Activated naive CD8-positive, alpha-beta T cell (primary cell): ENCODE measurements around the gene TTC21A.
"Not testable (repeated sequence)": the region's sequence is repeated elsewhere in the genome, so short reads cannot be mapped to it uniquely, and the experiment has no call there.

Experiments used
- H3K27ac Mint-ChIP-seq: one replicate; pipeline ENCODE4 v1.8.0; 2021; ENCODE audit warnings: mixed read lengths
- H3K27me3 Mint-ChIP-seq: one replicate; pipeline ENCODE4 v1.8.0; 2021; ENCODE audit warnings: mixed read lengths
- H3K36me3 Mint-ChIP-seq: one replicate; pipeline ENCODE4 v1.8.0; 2021; ENCODE audit warnings: mixed read lengths
- H3K4me1 Mint-ChIP-seq: one replicate; pipeline ENCODE4 v1.8.0; 2021; ENCODE audit warnings: low read depth, mixed read lengths
- H3K4me3 Mint-ChIP-seq: one replicate; pipeline ENCODE4 v1.8.0; 2021; ENCODE audit warnings: mild to moderate bottlenecking, mixed read lengths
- H3K9me3 Mint-ChIP-seq: one replicate; pipeline ENCODE4 v1.8.0; 2021; ENCODE audit warnings: low read depth, mixed read lengths

The TTC21A gene

GRCh38 chr3:39156421-39156820 lies 48.9 kb downstream of the TTC21A start:
- Mint-ChIP-seq H3K4me1 (peaks cover 28% of the 10 kb centered on the region), H3K4me3 (no peak overlapping the region), H3K36me3 (peaks cover 10% of the 10 kb centered on the region), H3K9me3 (no peaks in the 10 kb centered on the region), H3K27ac (no peak overlapping the region), H3K27me3 (no peaks in the 10 kb centered on the region)

DNA sequence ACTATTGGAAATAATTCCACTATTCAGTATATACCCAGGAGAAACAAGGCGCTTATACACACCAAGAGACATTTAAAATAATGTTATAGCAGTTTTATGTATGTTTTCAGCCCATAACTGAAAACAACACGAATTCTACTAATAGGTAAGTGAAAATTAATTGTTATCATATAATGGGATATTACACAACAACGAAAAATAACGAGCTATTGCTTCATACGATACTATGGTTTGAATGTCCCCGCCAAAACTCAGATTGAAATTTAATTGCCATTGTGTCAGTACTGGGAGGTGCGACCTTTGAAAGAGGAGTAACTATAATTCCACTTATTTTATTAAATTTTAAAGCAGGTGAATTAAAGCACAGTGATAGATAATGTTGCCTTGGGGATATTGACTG lies 49.9 kb downstream of the TTC21A start:
- peaks cover 3% of the 10 kb centered on the region for H3K36me3 Mint-ChIP-seq
- H3K27ac Mint-ChIP-seq = no peak overlapping the region
- no peaks in the 10 kb centered on the region for H3K27me3 Mint-ChIP-seq
- no peaks in the 10 kb centered on the region for H3K9me3 Mint-ChIP-seq
- no peak overlapping the region for H3K4me3 Mint-ChIP-seq
- H3K4me1 Mint-ChIP-seq = peaks cover 21% of the 10 kb centered on the region

DNA sequence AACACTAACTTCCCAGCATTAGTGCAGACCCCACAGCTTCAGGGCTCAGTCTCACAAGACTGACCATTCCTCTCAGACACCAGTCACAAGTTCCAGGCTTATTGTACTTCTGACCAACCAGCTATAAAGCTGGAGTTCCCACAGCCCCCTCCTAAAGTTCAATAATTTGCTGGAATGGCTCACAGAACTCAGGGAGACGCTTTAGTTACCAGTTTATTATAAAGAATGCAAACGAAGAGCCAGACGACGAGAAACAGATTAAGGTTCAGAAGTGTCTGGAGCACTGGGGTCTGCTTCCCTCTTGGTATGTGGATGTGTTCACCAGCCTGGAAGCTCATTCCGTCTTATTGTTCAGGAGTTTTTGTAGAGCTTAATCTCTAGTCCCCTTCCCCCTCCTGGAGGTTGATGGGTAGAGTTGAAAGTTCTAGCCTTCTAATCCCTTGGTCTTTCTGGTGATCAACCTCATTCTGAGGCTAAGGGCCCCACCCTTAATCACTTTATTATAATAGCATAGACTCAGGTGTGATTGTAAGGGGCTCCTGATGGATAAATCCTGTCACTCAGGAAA lies 50.8 kb downstream of the TTC21A start:
- Mint-ChIP-seq H3K4me1 (peaks cover 18% of the 10 kb centered on the region), H3K27me3 (no peaks in the 10 kb centered on the region), H3K4me3 (no peak overlapping the region), H3K27ac (no peak overlapping the region), H3K36me3 (no peaks in the 10 kb centered on the region), H3K9me3 (no peaks in the 10 kb centered on the region)

- no peaks in the 10 kb centered on the region for H3K27me3 Mint-ChIP-seq
- no peak overlapping the region for H3K27ac Mint-ChIP-seq
- peaks cover 7% of the 10 kb centered on the region for H3K4me1 Mint-ChIP-seq
- no peaks in the 10 kb centered on the region for H3K9me3 Mint-ChIP-seq
- no peaks in the 10 kb centered on the region for H3K36me3 Mint-ChIP-seq
- H3K4me3 Mint-ChIP-seq = no peak overlapping the region
Observed at GRCh38 chr3:39164414-39164813, 56.9 kb downstream of the TTC21A start.

DNA sequence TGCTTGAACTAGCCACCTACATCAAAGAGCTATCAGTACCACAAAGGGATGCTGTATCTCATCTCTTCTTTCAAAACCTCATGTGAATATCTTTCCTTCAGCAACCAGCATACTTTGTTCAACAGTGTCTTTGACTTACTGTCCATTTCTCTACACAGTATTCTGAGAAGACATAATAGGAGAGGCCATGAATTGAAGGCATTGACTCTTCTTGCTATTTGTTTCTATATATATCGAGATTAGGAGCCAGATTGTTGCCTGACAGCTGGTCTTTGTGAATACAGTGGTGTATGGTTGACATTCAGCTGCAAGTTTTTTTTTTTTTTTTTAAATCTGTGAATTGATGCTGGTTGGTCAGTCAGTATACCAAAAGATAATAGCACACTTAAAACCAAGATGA lies 58.0 kb downstream of the TTC21A start:
- peaks cover 7% of the 10 kb centered on the region for H3K4me1 Mint-ChIP-seq
- H3K27me3 Mint-ChIP-seq = no peaks in the 10 kb centered on the region
- H3K9me3 Mint-ChIP-seq = no peaks in the 10 kb centered on the region
- H3K27ac Mint-ChIP-seq = no peak overlapping the region
- H3K36me3 Mint-ChIP-seq = no peaks in the 10 kb centered on the region
- H3K4me3 Mint-ChIP-seq = no peak overlapping the region

GRCh38 chr3:39166134-39166710 lies 58.7 kb downstream of the TTC21A start:
- no peaks in the 10 kb centered on the region for H3K36me3 Mint-ChIP-seq
- H3K9me3 Mint-ChIP-seq = no peaks in the 10 kb centered on the region
- H3K4me3 Mint-ChIP-seq = no peak overlapping the region
- no peaks in the 10 kb centered on the region for H3K27me3 Mint-ChIP-seq
- H3K27ac Mint-ChIP-seq = no peak overlapping the region
- peaks cover 7% of the 10 kb centered on the region for H3K4me1 Mint-ChIP-seq

DNA sequence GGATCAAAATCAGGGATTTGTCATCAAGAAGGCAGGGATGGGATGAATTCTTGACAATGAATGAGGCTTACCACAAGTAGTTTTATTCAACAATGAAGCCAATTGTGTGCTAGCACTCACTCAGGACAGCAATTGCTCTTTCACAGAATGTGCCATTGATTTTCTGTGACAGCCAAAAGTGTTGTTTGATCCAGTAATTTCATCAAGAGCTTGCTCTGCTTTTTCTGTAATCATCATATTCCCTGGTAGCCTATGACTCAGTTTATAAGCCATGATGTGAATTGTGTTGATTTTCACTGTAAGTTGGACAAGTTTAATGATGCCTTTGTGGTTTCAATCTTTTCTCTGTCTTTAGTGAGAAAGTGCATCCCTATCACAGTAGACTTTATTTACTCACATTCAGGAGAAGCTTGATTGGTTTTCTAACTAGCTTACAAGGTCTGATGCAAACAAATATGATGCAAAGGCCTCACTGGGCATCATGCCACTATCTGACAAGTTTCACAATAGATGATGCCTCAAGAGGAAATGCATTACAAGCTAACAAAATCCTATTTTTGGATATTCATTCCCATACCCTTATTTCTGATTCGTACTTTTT lies 59.6 kb downstream of the TTC21A start:
- no peaks in the 10 kb centered on the region for H3K27me3 Mint-ChIP-seq
- no peak overlapping the region for H3K4me3 Mint-ChIP-seq
- peaks cover 7% of the 10 kb centered on the region for H3K4me1 Mint-ChIP-seq
- no peaks in the 10 kb centered on the region for H3K36me3 Mint-ChIP-seq
- H3K27ac Mint-ChIP-seq = no peak overlapping the region
- H3K9me3 Mint-ChIP-seq = no peaks in the 10 kb centered on the region

DNA sequence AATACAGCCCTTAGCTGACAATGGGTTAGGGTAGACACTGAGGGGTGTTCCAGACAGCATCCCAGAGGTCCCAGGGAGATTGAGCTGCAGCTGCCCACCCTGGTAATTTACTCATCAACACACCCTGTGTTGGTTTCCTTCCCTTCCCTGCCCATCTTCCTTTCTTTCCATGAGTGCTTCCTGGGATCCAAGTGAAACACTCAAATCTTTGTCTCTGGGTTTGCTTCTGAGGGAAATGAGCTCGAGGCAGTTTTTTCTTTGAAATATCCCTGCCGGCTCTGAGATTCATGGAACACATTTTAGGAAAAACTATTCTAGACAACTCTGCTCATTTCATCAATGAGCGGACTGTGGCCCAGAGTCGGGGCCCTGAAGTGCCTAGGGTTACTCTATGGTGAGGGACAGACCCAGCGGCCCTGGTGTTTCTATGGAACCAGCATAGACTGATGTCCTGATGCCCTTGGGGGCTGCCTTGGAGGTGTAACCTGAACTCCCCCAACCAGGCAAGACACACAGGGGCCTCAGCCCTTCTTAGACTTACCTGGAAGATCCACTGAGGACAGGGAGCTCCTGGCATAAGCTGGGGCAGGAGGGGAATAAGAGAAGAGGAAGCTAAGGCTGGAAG lies 60.8 kb downstream of the TTC21A start:
- Mint-ChIP-seq H3K36me3 (no peaks in the 10 kb centered on the region), H3K9me3 (no peaks in the 10 kb centered on the region), H3K4me1 (peaks cover 7% of the 10 kb centered on the region), H3K27me3 (no peaks in the 10 kb centered on the region), H3K4me3 (no peak overlapping the region), H3K27ac (no peak overlapping the region)

- peaks cover 7% of the 10 kb centered on the region for H3K4me1 Mint-ChIP-seq
Observed at GRCh38 chr3:39169712-39170111, 62.2 kb downstream of the TTC21A start.

GRCh38 chr3:39170461-39170860 lies 63.0 kb downstream of the TTC21A start:
- H3K4me1 Mint-ChIP-seq = peaks cover 7% of the 10 kb centered on the region
- H3K27me3 Mint-ChIP-seq = no peaks in the 10 kb centered on the region
- no peak overlapping the region for H3K27ac Mint-ChIP-seq
- H3K9me3 Mint-ChIP-seq = no peaks in the 10 kb centered on the region
- no peaks in the 10 kb centered on the region for H3K36me3 Mint-ChIP-seq
- no peak overlapping the region for H3K4me3 Mint-ChIP-seq

More at GRCh38 chr3:39169712-39170111, 62.2 kb downstream of the TTC21A start:
- H3K27me3 Mint-ChIP-seq = no peaks in the 10 kb centered on the region
- H3K36me3 Mint-ChIP-seq = no peaks in the 10 kb centered on the region
- no peak overlapping the region for H3K4me3 Mint-ChIP-seq
- H3K9me3 Mint-ChIP-seq = no peaks in the 10 kb centered on the region
- no peak overlapping the region for H3K27ac Mint-ChIP-seq

DNA sequence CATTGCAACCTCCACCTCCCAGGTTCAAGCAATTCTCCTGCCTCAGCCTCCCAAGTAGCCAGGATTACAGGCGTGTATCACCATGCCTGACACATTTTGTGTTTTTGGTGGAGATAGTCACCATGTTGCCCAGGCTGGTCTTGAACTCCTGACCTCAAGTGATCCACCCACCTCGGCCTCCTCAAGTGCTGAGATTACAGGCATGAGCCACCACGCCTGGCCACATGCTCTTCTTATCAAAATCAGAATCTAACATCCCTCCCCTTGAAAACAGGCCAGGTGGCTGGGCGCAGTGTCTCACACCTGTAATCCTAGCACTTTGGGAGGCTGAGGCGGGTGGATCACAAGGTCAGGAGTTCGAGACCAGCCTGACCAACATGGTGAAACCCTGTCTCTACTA lies 63.4 kb downstream of the TTC21A start:
- H3K27me3 Mint-ChIP-seq = not testable (repeated sequence)

GRCh38 chr3:39171860-39172259 lies 64.4 kb downstream of the TTC21A start:
- H3K27ac Mint-ChIP-seq = no peak overlapping the region
- no peaks in the 10 kb centered on the region for H3K9me3 Mint-ChIP-seq

More for the DNA sequence above, 63.4 kb downstream of the TTC21A start:
- H3K4me1 Mint-ChIP-seq, H3K9me3 Mint-ChIP-seq, H3K27ac Mint-ChIP-seq, H3K36me3 Mint-ChIP-seq, H3K4me3 Mint-ChIP-seq: not testable (repeated sequence)

DNA sequence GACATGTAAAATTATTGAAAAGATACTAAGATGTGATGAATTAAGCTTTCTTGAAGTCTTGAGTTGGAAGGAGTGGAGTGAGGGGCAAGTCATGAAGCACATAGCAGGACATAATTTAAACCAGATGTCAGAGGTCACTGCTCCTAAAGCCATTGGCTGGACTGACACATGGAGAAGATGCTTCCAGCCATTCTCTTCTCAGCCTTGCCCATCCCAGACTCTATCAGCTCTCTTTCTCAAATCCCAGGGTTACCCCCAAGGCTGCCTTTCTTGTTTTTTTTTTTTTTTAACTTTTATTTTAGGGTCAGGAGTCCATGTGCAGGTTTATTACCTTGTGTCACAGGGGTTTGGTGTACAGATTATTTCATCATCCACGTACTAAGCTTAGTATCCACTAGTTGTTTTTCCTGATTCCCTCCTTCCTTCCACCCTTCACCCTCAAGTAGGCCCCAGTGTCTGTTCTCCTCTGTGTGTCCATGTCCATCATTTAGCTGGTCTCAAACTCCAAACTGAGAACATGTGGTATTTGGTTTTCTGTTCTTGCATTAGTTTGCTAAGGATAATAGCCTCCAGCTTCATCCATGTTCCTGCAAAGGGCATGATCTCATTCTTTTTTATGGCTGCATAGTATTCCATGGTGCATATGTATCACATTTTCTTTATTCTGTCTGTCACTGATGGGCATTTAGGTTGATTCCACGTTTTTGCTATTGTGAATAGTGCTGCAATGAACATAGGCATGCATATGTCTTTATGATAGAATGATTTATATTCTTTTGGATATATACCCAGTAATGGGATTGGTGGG lies 66.0 kb downstream of the TTC21A start:
- Mint-ChIP-seq H3K4me3 (no peak overlapping the region), H3K36me3 (no peaks in the 10 kb centered on the region), H3K9me3 (no peaks in the 10 kb centered on the region), H3K4me1 (peaks cover 20% of the 10 kb centered on the region), H3K27ac (no peak overlapping the region), H3K27me3 (no peaks in the 10 kb centered on the region)

More at GRCh38 chr3:39171860-39172259, 64.4 kb downstream of the TTC21A start:
- H3K4me3 Mint-ChIP-seq = no peak overlapping the region
- peaks cover 9% of the 10 kb centered on the region for H3K4me1 Mint-ChIP-seq
- H3K27me3 Mint-ChIP-seq = no peaks in the 10 kb centered on the region
- H3K36me3 Mint-ChIP-seq = no peaks in the 10 kb centered on the region

GRCh38 chr3:39176025-39176714 lies 68.7 kb downstream of the TTC21A start:
- H3K4me1 Mint-ChIP-seq = peaks cover 43% of the 10 kb centered on the region
- H3K36me3 Mint-ChIP-seq = no peaks in the 10 kb centered on the region
- no peak overlapping the region for H3K4me3 Mint-ChIP-seq
- no peaks in the 10 kb centered on the region for H3K9me3 Mint-ChIP-seq
- H3K27me3 Mint-ChIP-seq = no peaks in the 10 kb centered on the region
- peak overlapping the region; percentile 46 for H3K27ac Mint-ChIP-seq
